IMR-90 (cell line): ENCODE results near the gene IGFBPL1. TPM values are rescaled to one million over a fixed set of nuclear protein-coding genes. Genes with fewer than 3 reads are reported as not detected.

ENCODE experiments used
- ATAC-seq: fragments of 200-7000 bp; cut with Tn5 transposase; 2 replicates; pipeline ENCODE4 v1.9.1; 2020; ENCODE audit warnings: low read depth, mild to moderate bottlenecking, moderate library complexity
- BruUV-seq: library from RNA; stranded (reverse); fragments of 400-500 nt; replicated peaks from 2 replicates; lab custom pipeline; 2021; lab: Mats Ljungman, UMichigan
- CTCF ChIA-PET: fragments of 300-600 bp; formaldehyde crosslinking; extraction: SDS; loops from one replicate; lab custom pipeline; 2021; ENCODE audit warnings: antibody characterized with exemption; lab: Yijun Ruan, JAX
- POLR2A ChIA-PET: fragments of 300-600 bp; sonication (Branson Sonifier 250); formaldehyde crosslinking; loops from one replicate; lab custom pipeline; 2022; ENCODE audit warnings: antibody characterized with exemption; ENCODE audit not compliant: unreplicated experiment; lab: Charles Lee
- DNase-seq: peaks from one replicate; pipeline ENCODE4 v3.0.0; 2013
- H2AFZ ChIP-seq: replicated peaks from 2 replicates; pipeline ENCODE3; 2013; ENCODE audit warnings: low read length, mild to moderate bottlenecking; ENCODE audit not compliant: poor library complexity
- H2AK5ac ChIP-seq: 2 replicates; pipeline ENCODE4 v1.6.1; 2013; ENCODE audit warnings: low read depth, low read length, inconsistent platforms
- H2AK9ac ChIP-seq: replicated peaks from 2 replicates; pipeline ENCODE3; 2013; ENCODE audit warnings: mild to moderate bottlenecking, low read depth, low read length, moderate library complexity; ENCODE audit not compliant: poor library complexity
- H2BK120ac ChIP-seq: 2 replicates; pipeline ENCODE4 v1.6.1; 2013; ENCODE audit warnings: low read depth, low read length, inconsistent platforms
- H2BK15ac ChIP-seq: 3 replicates; pipeline ENCODE4 v1.6.1; 2013; ENCODE audit warnings: low read depth, low read length, inconsistent platforms
- H2BK20ac ChIP-seq: 2 replicates; pipeline ENCODE4 v1.6.1; 2013; ENCODE audit warnings: low read depth, mild to moderate bottlenecking, inconsistent platforms, low read length, moderate library complexity
- H2BK5ac ChIP-seq: 2 replicates; pipeline ENCODE4 v1.6.1; 2013; ENCODE audit warnings: mild to moderate bottlenecking, low read depth, low read length, inconsistent platforms; ENCODE audit not compliant: poor library complexity, severe bottlenecking
- H3K14ac ChIP-seq: replicated peaks from 2 replicates; pipeline ENCODE4 v1.6.1; 2013; ENCODE audit warnings: low read depth, low read length, inconsistent platforms
- H3K18ac ChIP-seq: 2 replicates; pipeline ENCODE4 v1.6.1; 2013; ENCODE audit warnings: low read depth, low read length, control low read depth
- H3K23ac ChIP-seq: 2 replicates; pipeline ENCODE4 v1.6.1; 2013; ENCODE audit warnings: low read depth, low read length, inconsistent platforms
- H3K27ac ChIP-seq: 2 replicates; pipeline ENCODE4 v1.5.1; 2013; ENCODE audit warnings: mild to moderate bottlenecking, control low read depth, low read length; ENCODE audit not compliant: insufficient read depth
- H3K27me3 ChIP-seq: 2 replicates; pipeline ENCODE4 v1.6.1; 2013; ENCODE audit warnings: low read length; ENCODE audit not compliant: control insufficient read depth, insufficient read depth
- H3K36me3 ChIP-seq: 2 replicates; pipeline ENCODE4 v1.6.1; 2013; ENCODE audit warnings: low read length, mixed read lengths; ENCODE audit not compliant: control insufficient read depth, insufficient read depth
- H3K4ac ChIP-seq: 2 replicates; pipeline ENCODE4 v1.6.1; 2013; ENCODE audit warnings: low read depth, low read length, inconsistent platforms
- H3K4me1 ChIP-seq: 2 replicates; pipeline ENCODE4 v1.6.1; 2013; ENCODE audit warnings: low read length, mixed read lengths; ENCODE audit not compliant: control insufficient read depth, insufficient read depth
- H3K4me2 ChIP-seq: 2 replicates; pipeline ENCODE4 v1.6.1; 2013; ENCODE audit warnings: low read depth, mild to moderate bottlenecking, control low read depth, low read length, moderate library complexity
- H3K4me3 ChIP-seq: 2 replicates; pipeline ENCODE4 v1.5.1; 2013; ENCODE audit warnings: low read depth, mild to moderate bottlenecking, control low read depth, low read length, moderate library complexity; ENCODE audit not compliant: insufficient read depth
- H3K56ac ChIP-seq: 2 replicates; pipeline ENCODE4 v1.6.1; 2013; ENCODE audit warnings: low read length, inconsistent platforms; ENCODE audit not compliant: insufficient read depth; ENCODE audit errors: extremely low read depth
- H3K79me1 ChIP-seq, 2 experiments: 2 replicates each; pipeline ENCODE4 v1.6.1; 2013; ENCODE audit warnings: low read length in 2 of 2, inconsistent platforms in 1 of 2, low read depth in 1 of 2
- H3K9ac ChIP-seq: 2 replicates; pipeline ENCODE4 v1.6.1; 2013; ENCODE audit warnings: low read depth, low read length, control low read depth
- H3K9me1 ChIP-seq: 2 replicates; pipeline ENCODE4 v1.6.1; 2013; ENCODE audit warnings: low read length, inconsistent platforms; ENCODE audit not compliant: insufficient read depth
- H3K9me3 ChIP-seq: 2 replicates; pipeline ENCODE4 v1.6.1; 2013; ENCODE audit warnings: low read length; ENCODE audit not compliant: control insufficient read depth, insufficient read depth
- H4K20me1 ChIP-seq: 2 replicates; pipeline ENCODE4 v1.6.1; 2013; ENCODE audit warnings: low read length, inconsistent platforms; ENCODE audit not compliant: insufficient read depth
- H4K5ac ChIP-seq: 2 replicates; pipeline ENCODE4 v1.6.1; 2013; ENCODE audit warnings: mild to moderate bottlenecking, low read depth, low read length, control low read depth
- H4K8ac ChIP-seq, 2 experiments: 2 replicates each; pipeline ENCODE4 v1.6.1; 2013; ENCODE audit warnings: low read depth in 2 of 2, low read length in 2 of 2, control low read depth in 1 of 2, inconsistent platforms in 1 of 2
- H4K91ac ChIP-seq: 2 replicates; pipeline ENCODE4 v1.6.1; 2013; ENCODE audit warnings: low read depth, low read length, inconsistent platforms; ENCODE audit not compliant: insufficient read depth
- BHLHE40 ChIP-seq: fragments of 150-350 bp; IDR thresholded peaks from 2 replicates; pipeline ENCODE4 v1.6.1; 2016; ENCODE audit warnings: mild to moderate bottlenecking, low read depth, low read length
- CHD1 ChIP-seq: IDR thresholded peaks from 2 replicates; pipeline ENCODE4 v1.6.1; 2012; ENCODE audit warnings: low read depth, low read length, improper control_type of control experiment
- MAZ ChIP-seq: IDR thresholded peaks from 2 replicates; pipeline ENCODE4 v1.6.1; 2012; ENCODE audit warnings: low read depth, mild to moderate bottlenecking, low read length, improper control_type of control experiment, moderate library complexity, borderline replicate concordance
- NFE2L2 ChIP-seq: fragments of 150-350 bp; IDR thresholded peaks from 2 replicates; pipeline ENCODE4 v1.6.1; 2016; ENCODE audit warnings: low read depth, mild to moderate bottlenecking, low read length
- POLR2A ChIP-seq: IDR thresholded peaks from 2 replicates; pipeline ENCODE4 v1.6.1; 2012; ENCODE audit warnings: mild to moderate bottlenecking, low read depth, low read length
- RAD21 ChIP-seq: IDR thresholded peaks from 2 replicates; pipeline ENCODE4 v1.6.1; 2012; ENCODE audit warnings: low read length, improper control_type of control experiment
- RCOR1 ChIP-seq: IDR thresholded peaks from 2 replicates; pipeline ENCODE4 v1.6.1; 2012; ENCODE audit warnings: mild to moderate bottlenecking, low read length, improper control_type of control experiment; ENCODE audit not compliant: insufficient replicate concordance
- RFX5 ChIP-seq: IDR thresholded peaks from 2 replicates; pipeline ENCODE4 v1.8.0; 2012; ENCODE audit warnings: low read depth, mild to moderate bottlenecking, low read length, moderate library complexity
- USF2 ChIP-seq: fragments of 150-350 bp; IDR thresholded peaks from 2 replicates; pipeline ENCODE4 v1.6.1; 2017; ENCODE audit warnings: mild to moderate bottlenecking, antibody characterized with exemption, low read length, low read depth
- WGBS, 2 experiments: methylation state at CpG; one replicate each; pipeline versions ENCODE4 v1.1.5 to v1.1.7; 2013; ENCODE audit warnings: missing lambda C conversion rate in 2 of 2; ENCODE audit not compliant: insufficient read length in 1 of 2; ENCODE audit errors: extremely low coverage in 2 of 2; 5-methylcytosine and 5-hydroxymethylcytosine counted together
- dilution Hi-C: fragments of 300-500 bp; cut with HindIII; formaldehyde crosslinking; loops from one replicate; pipeline ENCODE4 v1.14.3; 2018; ENCODE audit warnings: low sequenced_read_pairs; ENCODE audit not compliant: unreplicated experiment
- in situ Hi-C: fragments of 300-500 bp; cut with MboI; formaldehyde crosslinking; loops from 3 replicates; pipeline ENCODE4 v1.14.3; 2019; ENCODE audit warnings: low sequenced_read_pairs, inconsistent platforms, mixed read lengths
- intact Hi-C: fragments of 100-400 bp; cut with micrococcal nuclease; formaldehyde crosslinking; loops from 2 replicates; pipeline ENCODE4 v1.10.0; 2022
- polyA plus RNA-seq, 3 experiments: library from polyadenylated mRNA; depleted of rRNA; stranded (reverse); fragments of >200 nt; gene quantifications; 2 replicates each; pipeline ENCODE4 v1.2.3, GENCODE V29; 2012; ENCODE audit warnings: low replicate concordance in 1 of 3
- total RNA-seq: library from RNA; depleted of rRNA; stranded (reverse); fragments of >200 nt; gene quantifications from 2 replicates; pipeline ENCODE4 v1.2.3, GENCODE V29; 2012

IGFBPL1 gene
- total and polyA plus RNA-seq, 2 of the 4 experiments (the other 2 are of a cell fraction) = not detected

GRCh38 chr9:38445154-38446043 lies 21.1 kb upstream of the IGFBPL1 start:
- H3K9ac ChIP-seq = no peak overlapping the region
- in situ Hi-C loops (no loop called here), dilution Hi-C loops (no loop called here), intact Hi-C loops (loop anchor here (5.0 kb wide), 1 partner anchor 77 kb away; no protein-coding TSS in a partner anchor)
- no peak overlapping the region for H2AFZ ChIP-seq
- no peak overlapping the region for H3K4me3 ChIP-seq
- no peaks in the 10 kb centered on the region; the same call in 1 of the 2 replicates for H3K27me3 ChIP-seq
- no peak for DNase-seq
- TF ChIP-seq MAZ (no peak), BHLHE40 (no peak), RFX5 (no peak), POLR2A (no peak), RAD21 (no peak), USF2 (no peak), RCOR1 (no peak), CHD1 (no peak), NFE2L2 (no peak)
- H2BK5ac ChIP-seq = no peak overlapping the region
- no peaks in the 10 kb centered on the region for H4K20me1 ChIP-seq
- H3K27ac ChIP-seq = no peak overlapping the region
- peaks cover 2% of the 10 kb centered on the region; the same call in 1 of the 2 replicates for H3K4me1 ChIP-seq
- ATAC-seq = no peak
- no peak overlapping the region for H2BK20ac ChIP-seq
- no peak overlapping the region for H3K4me2 ChIP-seq
- H3K18ac ChIP-seq = no peak overlapping the region
- H3K4ac ChIP-seq = no peak overlapping the region
- no peak overlapping the region for H3K23ac ChIP-seq
- ChIA-PET CTCF (no interaction called here), POLR2A (no interaction called here)
- peak overlapping the region; percentile 20 for H2AK9ac ChIP-seq
- H2BK120ac ChIP-seq = no peak overlapping the region; the same call in 1 of the 2 replicates
- 73% methylated on average over 3 of the region's 11 CpGs; no CpG with 5 or more reads in 1 of the 2 experiments for WGBS, 2 experiments
- H4K91ac ChIP-seq = no peak overlapping the region
- H3K9me3 ChIP-seq = no peaks in the 10 kb centered on the region
- 0 out of 2 replicates have a peak, but pooled peaks cover 8% of the 10 kb centered on the region for H3K9me1 ChIP-seq
- no peaks in the 10 kb centered on the region for H3K36me3 ChIP-seq
- BruUV-seq = no TSS peak
- H3K56ac ChIP-seq = no peak overlapping the region
- H3K79me1 ChIP-seq = no peaks in the 10 kb centered on the region
- no peak overlapping the region for H4K5ac ChIP-seq
- H2BK15ac ChIP-seq = no peak overlapping the region
- no peak overlapping the region for H4K8ac ChIP-seq
- no peak overlapping the region for H2AK5ac ChIP-seq
- no peak overlapping the region for H3K14ac ChIP-seq
